GM18868 (cell line): ENCODE data around the gene WIPF3.

ENCODE experiments used
- ATAC-seq: cut with Tn5 transposase; IDR thresholded peaks from one replicate; pipeline ENCODE4 v1.9.1; 2021; ENCODE audit warnings: mild to moderate bottlenecking, moderate library complexity; ENCODE audit not compliant: unreplicated experiment

The WIPF3 gene

GRCh38 chr7:29843726-29844125 lies 37.4 kb downstream of the WIPF3 start:
- ATAC-seq: no peak

- ATAC-seq: no peak
These were observed 38.3 kb downstream of the WIPF3 start for GRCh38 chr7:29844559-29844958.

- no peak for ATAC-seq
These were observed 41.2 kb downstream of the WIPF3 start for GRCh38 chr7:29847496-29847895.

- ATAC-seq: no peak
These were observed 41.6 kb downstream of the WIPF3 start for GRCh38 chr7:29847916-29848315.

- no peak for ATAC-seq
These were observed 42.6 kb downstream of the WIPF3 start for GRCh38 chr7:29848941-29849340.

GRCh38 chr7:29851487-29851886 lies 45.2 kb downstream of the WIPF3 start:
- no peak for ATAC-seq

- ATAC-seq: no peak
These were observed 46.1 kb downstream of the WIPF3 start for GRCh38 chr7:29852457-29852856.

GRCh38 chr7:29853072-29853471 lies 46.8 kb downstream of the WIPF3 start:
- no peak for ATAC-seq

- ATAC-seq: no peak
These were observed 47.5 kb downstream of the WIPF3 start for GRCh38 chr7:29853789-29854188.

- no peak for ATAC-seq
These were observed 48.1 kb downstream of the WIPF3 start for GRCh38 chr7:29854257-29854938.

- no peak for ATAC-seq
These were observed 51.3 kb downstream of the WIPF3 start for GRCh38 chr7:29857654-29858053.

GRCh38 chr7:29858191-29858951 lies 52.1 kb downstream of the WIPF3 start:
- ATAC-seq: no peak

GRCh38 chr7:29859104-29859503 lies 52.8 kb downstream of the WIPF3 start:
- no peak for ATAC-seq

GRCh38 chr7:29859524-29860185 lies 53.3 kb downstream of the WIPF3 start:
- ATAC-seq: no peak

GRCh38 chr7:29860186-29860585 lies 53.9 kb downstream of the WIPF3 start:
- ATAC-seq: no peak

GRCh38 chr7:29861884-29862283 lies 55.6 kb downstream of the WIPF3 start:
- ATAC-seq: no peak

- no peak for ATAC-seq
These were observed 58.3 kb downstream of the WIPF3 start for GRCh38 chr7:29864656-29865055.

- no peak for ATAC-seq
These were observed 59.2 kb downstream of the WIPF3 start for GRCh38 chr7:29865526-29865925.

GRCh38 chr7:29866490-29866930 lies 60.2 kb downstream of the WIPF3 start:
- no peak for ATAC-seq

- no peak for ATAC-seq
These were observed 65.6 kb downstream of the WIPF3 start for GRCh38 chr7:29871787-29872398.

- no peak for ATAC-seq
These were observed 67.5 kb downstream of the WIPF3 start for GRCh38 chr7:29873644-29874294.
